HK-2 (cell line): Measurements from ENCODE around the gene NDST1.

ENCODE experiments used
- DNase-seq: peaks from one replicate; pipeline ENCODE4 v3.0.0-alpha.2; 2018; ENCODE audit not compliant: unreplicated experiment

The NDST1 gene

DNA sequence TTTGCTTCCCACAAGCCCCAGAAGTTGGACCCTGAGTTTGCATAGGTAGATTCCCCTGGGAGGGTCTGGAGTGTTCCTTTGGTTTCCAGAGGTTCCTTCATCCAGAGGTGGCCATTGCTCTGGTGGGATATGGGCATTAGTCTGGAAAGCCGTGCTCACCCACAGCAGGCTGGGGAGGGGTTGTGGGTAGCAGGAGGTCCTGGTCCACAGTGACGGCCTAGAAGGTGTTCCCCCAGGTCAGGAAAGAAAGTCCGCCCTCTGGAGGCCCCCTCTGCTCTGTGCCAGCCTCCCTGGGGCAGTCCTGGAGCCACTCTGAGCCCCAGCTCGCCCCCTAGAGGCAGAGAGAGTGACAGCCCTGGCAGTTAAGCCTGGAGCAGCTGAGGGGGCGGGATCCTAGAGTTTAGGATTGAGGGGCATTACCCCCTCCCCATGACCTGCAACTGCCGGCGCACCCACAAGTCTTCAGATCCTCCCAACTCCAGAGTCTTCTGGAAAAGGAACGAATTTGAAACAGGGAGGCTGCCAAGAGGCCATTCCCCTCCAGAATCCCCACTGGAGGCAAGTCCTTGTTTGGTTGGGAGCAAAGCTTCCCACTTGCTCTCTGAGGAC, 36.8 kb downstream of the NDST1 start:
- DNase-seq: peak; percentile 32

DNA sequence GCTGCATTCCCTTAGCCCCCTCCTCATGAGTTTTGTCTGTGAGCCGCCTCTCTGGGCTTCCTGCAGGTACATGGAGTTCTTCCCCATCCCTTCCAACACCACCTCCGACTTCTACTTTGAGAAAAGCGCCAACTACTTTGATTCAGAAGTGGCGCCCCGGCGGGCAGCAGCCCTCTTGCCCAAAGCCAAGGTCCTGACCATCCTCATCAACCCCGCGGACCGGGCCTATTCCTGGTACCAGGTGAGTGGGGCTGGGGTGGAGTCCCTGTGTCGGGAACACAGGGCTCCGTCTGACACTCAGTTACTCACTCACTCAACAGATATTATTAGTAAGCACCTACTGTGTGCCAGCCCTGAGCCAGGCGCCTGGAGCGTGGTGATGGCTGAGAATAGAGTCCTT, 37.3 kb downstream of the NDST1 start:
- no peak for DNase-seq

DNA sequence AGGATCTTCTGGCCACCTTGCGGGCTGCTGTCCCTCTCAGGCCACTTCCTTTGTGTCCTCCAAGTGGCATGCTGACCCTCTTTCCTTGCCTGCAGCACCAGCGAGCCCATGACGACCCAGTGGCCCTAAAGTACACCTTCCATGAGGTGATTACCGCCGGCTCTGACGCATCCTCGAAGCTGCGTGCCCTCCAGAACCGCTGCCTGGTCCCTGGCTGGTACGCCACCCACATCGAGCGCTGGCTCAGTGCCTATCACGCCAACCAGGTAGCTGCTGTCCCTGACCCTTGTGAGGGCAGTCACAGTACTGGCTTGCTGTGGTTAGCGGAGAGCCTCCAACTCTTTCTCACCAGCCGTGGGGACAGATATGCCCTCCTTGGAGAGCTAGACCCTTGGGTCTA, 40.2 kb downstream of the NDST1 start:
- DNase-seq: no peak

DNA sequence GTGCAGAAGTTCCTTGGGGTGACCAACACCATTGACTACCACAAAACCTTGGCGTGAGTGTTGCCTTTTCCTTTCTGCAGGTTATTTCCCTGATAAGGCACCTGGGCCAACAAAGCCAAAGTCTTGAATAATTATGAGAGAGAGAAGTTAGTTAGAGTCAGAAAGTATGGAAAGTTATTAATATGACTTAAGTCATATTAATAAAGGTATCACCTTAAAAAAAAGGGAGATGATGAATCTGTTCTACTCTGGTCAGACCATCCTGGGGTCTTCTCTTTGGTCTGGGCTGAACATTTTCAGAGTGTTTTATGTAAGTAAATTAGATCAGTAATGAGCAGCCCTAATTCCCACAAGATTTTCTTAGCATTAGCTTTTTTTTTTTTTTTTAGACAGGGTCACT, 41.8 kb downstream of the NDST1 start:
- DNase-seq: no peak

DNA sequence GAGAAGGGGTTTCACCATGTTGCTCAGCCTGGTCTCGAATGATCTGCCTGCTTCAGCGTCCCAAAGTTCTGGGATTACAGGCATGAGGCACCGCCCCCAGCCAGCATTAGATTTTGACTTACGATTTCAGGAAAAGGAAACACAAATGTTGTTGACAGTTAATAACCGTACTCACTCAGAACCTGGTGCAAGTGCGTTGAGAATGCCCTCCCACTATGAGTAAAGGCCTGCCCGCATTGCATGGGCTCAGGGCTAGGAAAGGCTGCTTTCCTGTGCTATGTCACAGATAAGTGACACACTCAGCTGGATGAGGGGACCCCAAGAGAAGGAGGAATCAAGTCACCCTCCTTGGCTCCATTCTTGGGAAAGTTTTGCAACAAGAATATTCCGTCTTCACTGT, 42.4 kb downstream of the NDST1 start:
- no peak for DNase-seq

DNA sequence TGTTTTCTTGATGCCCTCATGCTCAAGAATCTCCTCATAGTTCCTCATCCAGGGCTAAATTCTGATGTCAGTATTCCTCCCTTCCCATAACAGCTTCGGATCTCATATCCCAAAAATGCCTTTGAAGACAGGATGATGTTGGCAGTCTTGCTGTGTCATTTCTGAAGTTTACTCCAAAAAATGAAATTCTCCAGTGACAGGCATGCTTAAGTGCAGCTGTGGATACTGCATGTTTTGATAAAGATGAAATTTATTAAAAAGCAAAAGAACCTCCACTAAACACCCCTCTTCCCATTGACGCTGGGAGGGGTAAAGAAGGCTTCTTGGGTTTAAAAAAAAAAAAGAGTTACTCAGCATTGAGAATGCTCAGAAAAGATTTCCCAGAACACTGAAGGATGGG, 43.1 kb downstream of the NDST1 start:
- DNase-seq: no peak

DNA sequence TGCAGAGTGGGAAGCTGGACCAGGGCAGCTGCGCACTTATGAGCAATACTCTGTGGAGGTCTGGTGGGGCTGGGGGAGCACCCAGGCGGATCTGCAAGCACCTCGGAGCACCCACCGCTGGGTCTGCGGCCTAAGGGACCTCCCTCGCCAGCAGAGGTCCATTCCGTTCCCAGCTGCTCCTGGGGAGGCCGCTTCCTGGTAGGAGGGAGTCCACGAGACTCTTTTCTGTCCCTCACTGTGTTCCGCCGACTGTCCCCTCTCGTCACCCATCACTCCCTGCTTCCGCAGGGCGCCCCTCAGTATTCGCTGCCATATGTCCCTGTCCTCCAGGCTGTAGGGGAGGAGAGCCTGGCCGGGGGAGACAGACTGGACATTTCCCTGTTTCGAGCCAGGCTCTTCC, 45.5 kb downstream of the NDST1 start:
- no peak for DNase-seq

DNA sequence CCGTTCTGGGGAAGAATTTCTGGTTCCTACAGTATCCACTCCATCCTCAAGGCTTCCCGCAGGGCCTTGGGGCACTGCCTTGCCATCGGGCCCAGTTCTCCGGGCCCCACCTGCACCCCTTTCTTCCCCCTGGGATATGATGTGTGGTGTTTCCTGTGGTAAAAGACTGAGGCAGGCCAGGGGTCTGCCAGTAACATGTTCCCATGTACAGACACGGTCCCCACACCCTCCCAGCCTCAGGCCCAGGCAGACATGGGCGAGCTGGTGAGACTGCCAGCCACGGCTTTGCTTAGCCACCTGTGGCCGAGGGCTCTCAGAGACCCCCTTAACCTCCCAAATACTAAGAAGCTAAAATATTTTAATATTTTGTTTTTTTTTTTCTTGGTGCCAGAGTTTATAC, 46.0 kb downstream of the NDST1 start:
- DNase-seq: no peak

DNA sequence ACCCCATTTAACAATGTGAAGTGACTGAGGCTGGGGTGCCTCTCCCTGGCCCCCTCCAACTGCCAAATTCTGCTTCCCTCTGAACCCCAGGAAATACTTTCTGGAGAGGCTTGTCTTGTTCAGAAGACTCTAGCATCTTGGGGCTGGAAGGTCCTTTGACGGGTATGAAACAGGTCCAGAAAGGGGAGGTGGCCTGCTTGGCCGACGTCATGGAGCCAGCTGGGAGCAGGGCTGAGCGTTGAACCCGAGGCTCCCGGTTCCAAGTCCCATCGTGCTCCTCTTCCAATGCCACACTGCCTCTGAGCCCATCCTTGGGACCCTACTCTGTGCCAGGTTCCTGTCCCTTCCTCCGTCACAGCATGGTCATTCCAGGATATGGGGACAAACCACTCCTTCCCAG, 46.9 kb downstream of the NDST1 start:
- DNase-seq: no peak

DNA sequence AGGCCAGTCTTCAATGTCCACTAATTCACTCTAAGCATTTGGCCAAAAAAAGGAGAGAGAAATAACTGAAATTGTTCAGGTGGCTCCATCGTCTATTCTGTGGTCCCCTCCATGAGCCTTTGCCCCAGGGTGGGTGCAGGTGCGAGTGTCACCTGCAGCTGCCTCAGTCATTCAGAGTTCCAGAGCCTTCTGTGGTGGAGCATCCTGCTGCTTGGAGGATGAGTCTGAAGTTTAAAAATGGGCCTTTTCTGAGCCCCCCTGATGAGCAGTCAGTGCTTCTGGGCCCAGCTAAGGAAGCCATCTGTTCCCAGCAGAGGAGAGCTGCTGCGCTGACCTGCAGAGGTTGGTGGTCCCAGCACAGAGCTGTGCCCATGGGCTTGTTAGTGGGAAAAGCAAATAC, 48.2 kb downstream of the NDST1 start:
- no peak for DNase-seq

DNA sequence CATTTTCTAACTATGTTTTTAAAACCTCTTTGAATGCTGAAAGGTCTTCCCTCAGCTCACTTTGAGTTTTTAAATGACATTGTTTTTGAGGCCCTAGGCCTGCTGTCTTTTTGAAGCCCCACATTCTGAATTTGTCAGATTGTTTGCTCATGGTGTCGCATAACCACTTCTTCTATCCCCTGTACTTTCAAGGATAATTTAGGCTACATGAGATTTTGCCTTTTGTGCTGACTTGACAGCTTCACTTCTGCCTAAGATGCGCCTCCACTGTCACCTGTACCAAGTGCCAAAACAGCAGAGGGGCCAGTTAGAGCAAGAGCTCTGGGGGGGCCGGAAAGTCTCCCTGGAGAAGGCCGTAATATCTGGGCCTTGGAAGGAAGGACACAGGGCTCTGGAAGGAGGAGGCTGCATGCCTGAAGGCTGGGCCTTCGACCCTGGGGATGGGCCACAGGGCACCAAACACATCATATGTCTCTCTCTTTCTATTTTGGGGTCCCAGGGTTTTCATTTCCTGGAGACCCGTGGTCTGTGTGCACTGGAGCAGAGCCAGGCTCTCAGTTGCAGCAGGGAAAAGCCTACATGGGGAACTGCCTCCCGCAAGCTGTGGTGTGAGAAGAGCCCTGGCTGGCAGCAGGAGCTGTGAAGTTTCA, 49.1 kb downstream of the NDST1 start:
- no peak for DNase-seq

DNA sequence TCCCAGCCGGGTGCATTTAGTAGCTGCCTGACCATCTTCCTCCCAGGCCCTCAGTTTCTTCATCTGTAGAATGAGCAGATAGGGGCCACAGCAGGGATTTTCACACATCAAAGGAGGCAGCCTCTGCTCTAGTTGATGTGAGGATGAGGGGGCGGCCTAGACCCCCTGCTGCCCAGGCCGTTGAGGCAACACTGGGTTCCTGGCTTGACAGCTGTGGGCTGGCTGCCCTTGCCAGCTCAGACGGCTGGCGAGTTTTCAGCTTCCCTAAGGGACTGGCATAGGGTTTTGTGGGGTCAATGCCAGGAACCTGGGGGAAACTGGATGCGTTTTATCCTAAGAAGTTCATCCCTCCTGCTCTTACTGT, 49.6 kb downstream of the NDST1 start:
- no peak for DNase-seq

DNA sequence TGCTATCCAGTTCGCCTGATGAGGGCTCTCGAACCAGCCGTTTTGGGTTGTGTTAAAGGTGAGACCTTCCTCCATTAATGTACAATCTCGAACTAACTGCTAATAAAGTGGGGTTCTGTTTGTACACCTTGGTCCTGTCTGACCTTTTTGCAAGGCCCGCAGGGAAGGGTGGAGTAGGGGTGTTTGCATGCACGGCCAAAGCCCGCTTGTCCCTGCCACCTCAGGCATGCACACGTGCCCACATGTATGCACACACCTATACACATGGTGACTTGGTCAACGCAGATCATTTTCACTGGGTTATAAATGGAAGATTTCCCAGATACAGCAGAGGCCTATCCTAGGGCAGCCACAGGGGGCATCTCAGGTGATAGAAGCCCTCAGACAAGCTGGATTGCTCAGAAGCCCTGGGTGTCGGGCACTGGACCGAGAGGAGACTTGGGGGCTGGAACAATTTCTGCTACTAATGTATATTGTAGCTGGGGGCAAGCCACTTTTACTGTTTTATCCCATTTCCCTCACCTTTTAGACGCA, 50.2 kb downstream of the NDST1 start:
- DNase-seq: no peak

DNA sequence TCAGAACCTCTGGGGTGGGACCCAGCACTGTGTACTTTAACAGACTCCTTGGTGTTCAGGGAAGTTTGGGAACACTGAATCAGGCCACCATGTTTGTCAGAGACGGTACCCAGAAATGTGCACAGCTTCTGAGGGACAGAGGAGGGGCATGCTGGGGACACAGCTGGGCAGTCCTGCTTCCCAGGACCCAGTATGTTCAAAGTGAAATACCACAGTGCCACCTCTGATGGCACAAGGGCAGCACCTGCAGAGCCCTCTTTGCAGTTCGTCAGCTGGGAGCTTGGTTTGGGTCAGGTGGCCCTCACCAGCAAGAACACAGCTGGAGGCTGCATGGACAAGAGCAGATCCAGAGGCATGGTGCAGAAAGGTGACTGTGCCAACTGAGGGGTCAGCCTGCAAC, 51.2 kb downstream of the NDST1 start:
- no peak for DNase-seq

DNA sequence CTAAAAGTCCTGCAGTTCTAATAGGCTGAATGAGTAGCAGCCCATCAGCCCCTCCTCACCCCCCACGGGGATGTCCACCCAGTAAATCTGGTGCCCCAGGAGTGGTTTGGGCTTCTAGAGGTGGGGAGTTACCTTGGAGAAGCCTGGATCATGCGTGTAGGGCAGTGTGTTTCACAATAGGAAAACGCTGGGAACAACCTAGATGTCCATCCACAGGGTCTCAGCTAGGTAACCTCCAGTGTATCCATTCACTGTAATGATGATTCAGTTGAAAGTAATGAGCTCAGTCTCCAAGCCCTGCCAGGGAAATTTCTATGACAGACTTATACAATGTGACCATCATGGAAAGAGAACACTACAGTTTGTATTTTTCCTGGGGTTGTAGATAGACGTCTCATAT, 51.8 kb downstream of the NDST1 start:
- DNase-seq: peak; percentile 33

DNA sequence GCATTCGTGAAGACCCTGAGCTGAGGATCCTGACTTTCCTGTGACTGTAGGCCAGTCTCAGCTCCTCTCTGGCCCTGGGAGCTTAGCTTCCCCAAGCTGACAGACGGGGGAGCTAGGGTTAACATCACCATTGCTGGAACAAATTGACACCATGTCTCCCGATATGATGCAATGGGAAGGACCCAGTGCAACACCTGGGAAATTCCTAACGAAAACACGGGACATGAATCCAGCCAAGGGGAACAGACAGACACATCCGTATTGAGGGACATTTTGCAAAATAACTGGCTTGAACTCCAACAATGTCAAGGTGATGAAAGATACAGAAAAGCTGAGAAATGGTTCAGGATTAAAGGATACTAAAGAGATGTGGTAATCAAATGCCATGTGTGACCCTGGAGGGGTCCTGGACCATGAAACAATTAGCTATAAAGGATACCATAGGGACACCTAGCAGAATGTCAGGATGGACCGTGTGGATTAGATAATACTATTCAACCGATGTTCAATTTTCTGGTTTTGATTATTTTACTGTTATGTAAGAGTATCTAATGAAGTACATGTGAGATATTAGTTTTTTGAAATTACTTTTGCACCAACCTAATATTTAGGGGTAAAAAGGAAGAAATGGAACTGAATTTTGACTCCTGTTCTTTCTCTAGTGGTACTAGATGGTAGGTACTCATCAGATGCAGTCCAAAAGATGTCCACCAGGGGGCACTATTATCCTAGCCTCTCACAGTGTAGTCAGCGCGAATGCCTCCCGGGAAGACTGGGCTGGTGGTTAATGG, 52.7 kb downstream of the NDST1 start:
- peak; percentile 72 for DNase-seq

DNA sequence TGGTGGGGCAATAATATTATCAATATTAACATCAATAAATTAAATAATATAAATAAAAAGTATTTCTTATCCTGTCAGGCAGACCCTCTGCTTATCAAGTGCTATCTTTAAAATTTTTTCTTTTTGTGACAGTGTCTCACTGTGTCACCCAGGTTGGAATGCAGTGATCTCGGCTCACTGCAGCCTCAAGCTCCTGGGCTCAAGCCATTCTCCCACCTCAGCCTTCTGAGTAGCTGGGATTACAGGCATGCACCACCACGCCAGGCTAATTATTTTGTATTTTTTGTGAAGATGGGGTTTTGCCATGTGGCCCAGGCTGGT, 53.2 kb downstream of the NDST1 start:
- DNase-seq: no peak

DNA sequence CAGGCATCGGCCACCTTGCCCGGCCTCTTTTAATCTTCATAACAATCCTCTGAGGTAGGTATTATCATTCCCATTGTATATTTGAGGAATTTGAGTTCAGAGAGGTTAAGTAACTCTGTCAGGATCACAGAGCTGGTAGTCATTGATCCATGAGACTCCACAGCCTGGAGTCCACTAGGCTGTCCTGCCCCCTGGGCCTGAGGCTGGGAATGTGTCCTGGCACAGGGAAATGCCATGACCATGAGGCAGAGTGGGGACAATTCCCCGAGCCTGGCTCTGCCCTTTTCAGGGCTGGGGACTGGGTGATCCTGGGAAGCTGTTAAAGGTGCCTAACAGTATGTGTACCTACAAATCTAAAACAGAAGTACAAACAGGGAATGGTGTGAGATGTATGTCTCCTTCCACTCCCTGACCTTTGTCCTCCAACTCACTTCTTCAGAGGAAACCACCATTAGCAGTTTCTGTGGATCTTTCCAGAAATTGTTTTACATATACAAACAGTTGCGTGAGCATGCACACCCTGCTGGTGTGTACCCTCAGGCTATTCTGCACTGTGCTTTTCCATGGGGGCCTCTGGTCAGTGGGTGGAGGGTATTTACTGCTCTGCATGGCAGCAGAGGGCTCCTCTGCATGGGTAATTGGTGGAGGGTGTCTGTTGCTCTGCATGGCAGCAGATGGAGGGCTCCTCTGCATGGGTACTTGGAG, 53.8 kb downstream of the NDST1 start:
- DNase-seq: no peak

DNA sequence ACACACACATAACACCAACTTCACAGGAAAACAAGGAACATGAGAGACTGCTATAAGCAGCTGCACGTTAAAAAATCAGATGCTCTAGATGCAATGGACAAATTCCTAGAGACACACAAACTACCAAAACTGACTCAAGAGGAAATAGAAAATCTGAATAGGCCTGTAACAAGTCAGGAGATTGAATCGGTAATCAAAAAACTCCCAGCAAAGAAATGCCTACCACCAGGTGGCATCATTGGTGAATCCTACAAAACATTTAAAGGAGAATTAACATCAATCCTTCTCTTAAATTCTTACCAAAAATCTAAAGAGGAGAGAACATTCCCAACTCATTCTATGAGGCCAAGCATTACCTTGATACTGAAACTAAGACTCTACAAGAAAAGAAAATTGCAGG, 54.9 kb downstream of the NDST1 start:
- no peak for DNase-seq

DNA sequence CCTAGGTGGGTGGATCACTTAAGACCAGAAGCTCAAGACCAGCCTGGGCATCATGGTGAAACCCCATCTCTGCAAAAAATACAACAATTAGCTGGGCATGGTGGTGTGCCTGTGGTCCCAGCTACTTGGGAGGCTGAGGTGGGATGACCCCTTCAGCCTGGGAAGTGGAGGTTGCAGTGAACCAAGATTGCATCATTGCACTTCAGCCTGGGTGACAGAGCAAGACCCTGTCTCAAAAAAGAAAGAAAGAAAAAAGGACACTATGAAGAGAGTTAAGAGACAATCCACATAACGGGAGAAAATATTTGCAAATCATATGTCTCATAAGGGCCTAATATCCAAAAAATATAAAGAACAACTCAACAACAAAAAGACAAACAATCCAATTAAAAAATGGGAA, 57.9 kb downstream of the NDST1 start:
- no peak for DNase-seq

DNA sequence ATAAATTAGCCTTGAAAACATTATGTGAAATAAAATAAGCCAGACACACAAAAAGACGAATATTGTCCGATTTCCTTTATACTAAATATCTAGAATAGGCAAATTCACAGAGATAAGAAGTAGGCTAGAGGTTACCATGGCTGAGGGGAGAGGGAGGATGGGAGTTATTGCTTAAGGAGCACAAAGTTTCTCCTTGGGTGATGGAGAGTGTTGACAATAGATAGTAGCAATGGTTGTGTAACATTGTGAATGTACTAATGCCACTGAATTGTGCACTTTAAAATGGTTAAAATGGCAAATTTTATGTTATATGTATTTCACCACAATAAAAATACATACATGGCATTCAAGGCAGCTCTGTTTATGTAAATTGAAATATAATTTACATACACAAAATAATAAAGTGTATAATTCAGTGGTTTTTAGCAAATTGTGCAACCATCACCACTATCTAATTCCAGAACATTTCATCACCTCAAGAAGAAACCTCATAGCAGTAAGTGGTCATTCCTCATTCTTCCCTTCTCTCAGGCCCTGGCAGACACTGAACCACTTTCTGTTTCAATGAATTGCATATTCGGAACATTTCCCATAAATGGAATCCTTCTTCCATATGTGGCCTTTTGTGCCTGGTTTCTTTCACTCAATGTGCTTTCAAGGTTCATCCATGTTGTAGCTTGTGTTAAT, 59.2 kb downstream of the NDST1 start:
- DNase-seq: no peak

DNA sequence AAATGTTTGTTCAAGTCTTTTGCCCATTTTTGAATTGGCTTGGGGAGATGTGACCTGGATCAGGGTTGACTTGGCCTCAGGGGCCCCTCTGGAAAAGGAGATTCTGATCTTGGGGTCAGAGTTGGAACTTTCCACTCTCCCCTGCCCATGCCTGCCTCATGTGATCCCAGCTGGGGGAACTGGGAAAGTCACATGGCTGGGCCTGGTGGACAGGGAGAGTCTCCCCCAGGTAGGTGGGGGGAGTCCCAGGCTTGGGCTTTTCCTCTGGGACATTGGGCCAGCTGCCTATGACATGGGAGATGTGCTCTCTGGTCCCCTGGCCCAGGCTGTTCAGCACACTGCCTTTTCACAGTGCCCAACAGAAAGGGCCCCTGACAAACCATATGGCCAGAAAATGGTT, 60.7 kb downstream of the NDST1 start:
- no peak for DNase-seq
